Caco-2 (cell line): ENCODE data around the gene C4orf36. TPM values are rescaled to one million over a fixed set of nuclear protein-coding genes. Genes with fewer than 3 reads are reported as not detected.

ENCODE experiments used
- BruUV-seq: library from RNA; stranded (reverse); fragments of 400-500 nt; replicated peaks from 2 replicates; lab custom pipeline; 2021; lab: Mats Ljungman, UMichigan
- CTCF ChIA-PET: fragments of 300-600 bp; sonication (Branson Sonifier 250); formaldehyde crosslinking; loops from one replicate; lab custom pipeline; 2022; ENCODE audit warnings: antibody characterized with exemption; lab: Charles Lee
- POLR2A ChIA-PET: fragments of 300-600 bp; sonication (Branson Sonifier 250); formaldehyde crosslinking; loops from one replicate; lab custom pipeline; 2022; ENCODE audit warnings: antibody characterized with exemption; lab: Charles Lee
- DNase-seq, 2 experiments: peaks; one replicate each; pipeline versions ENCODE4 v3.0.0 to v3.0.0-alpha.2; 2020 to 2022
- H3K27me3 ChIP-seq: replicated peaks from 2 replicates; pipeline ENCODE4 v1.6.0; 2011; ENCODE audit warnings: low read length; ENCODE audit not compliant: control insufficient read depth, insufficient read depth
- H3K36me3 ChIP-seq: 2 replicates; pipeline ENCODE4 v1.5.1; 2011; ENCODE audit warnings: low read length; ENCODE audit not compliant: control insufficient read depth, insufficient read depth
- H3K4me1 ChIP-seq: fragments of 250-450 bp; sonication (Bioruptor Pico); 2 replicates; pipeline ENCODE4 v1.5.1; 2020; ENCODE audit warnings: mild to moderate bottlenecking
- H3K4me3 ChIP-seq: 2 replicates; pipeline ENCODE4 v1.5.1; 2011; ENCODE audit warnings: low read depth, mild to moderate bottlenecking, control low read depth, low read length
- H3K9me3 ChIP-seq: fragments of 250-450 bp; sonication (Bioruptor Pico); 2 replicates; pipeline ENCODE4 v1.5.1; 2020; ENCODE audit warnings: mild to moderate bottlenecking, moderate library complexity
- H3K27ac Mint-ChIP-seq: one replicate; pipeline ENCODE4 v1.8.0; 2022; ENCODE audit warnings: mixed read lengths; ENCODE audit not compliant: unreplicated experiment
- H3K27me3 Mint-ChIP-seq: one replicate; pipeline ENCODE4 v1.8.0; 2022; ENCODE audit warnings: mixed read lengths; ENCODE audit not compliant: insufficient read depth, unreplicated experiment
- H3K36me3 Mint-ChIP-seq: one replicate; pipeline ENCODE4 v1.8.0; 2022; ENCODE audit warnings: mild to moderate bottlenecking, mixed read lengths; ENCODE audit not compliant: insufficient read depth, unreplicated experiment
- H3K4me1 Mint-ChIP-seq: one replicate; pipeline ENCODE4 v1.8.0; 2022; ENCODE audit warnings: low read depth, mixed read lengths; ENCODE audit not compliant: unreplicated experiment
- H3K4me3 Mint-ChIP-seq: one replicate; pipeline ENCODE4 v1.8.0; 2022; ENCODE audit warnings: mild to moderate bottlenecking, moderate library complexity, mixed read lengths; ENCODE audit not compliant: unreplicated experiment
- H3K9me3 Mint-ChIP-seq: one replicate; pipeline ENCODE4 v1.8.0; 2022; ENCODE audit warnings: mixed read lengths; ENCODE audit not compliant: unreplicated experiment
- intact Hi-C: fragments of 100-400 bp; cut with micrococcal nuclease; formaldehyde crosslinking; loops from one replicate; pipeline ENCODE4 v1.10.0; 2022; ENCODE audit not compliant: unreplicated experiment
- total RNA-seq: library from RNA; stranded (reverse); gene quantifications from 2 replicates; pipeline ENCODE4 v1.2.3, GENCODE V29; 2022
- TF ChIP-seq, protein P1 (sequence below), 2 experiments: fragments of 200-600 bp in 1 of 2; IDR thresholded peaks; 1 replicate in 1 of 2; 2 replicates in 1 of 2; pipeline versions ENCODE4 v1.5.1 to v1.8.0; 2011 to 2022; ENCODE audit warnings: antibody characterized with exemption in 1 of 2, control low read depth in 1 of 2, inconsistent platforms in 1 of 2, low read depth in 1 of 2, low read length in 1 of 2, mild to moderate bottlenecking in 1 of 2, moderate library complexity in 1 of 2; ENCODE audit not compliant: insufficient read depth in 1 of 2, severe bottlenecking in 1 of 2, unreplicated experiment in 1 of 2

C4orf36 gene
- total RNA-seq, 1 experiment from 2014 or later: 2.2 TPM

- no peaks in the 10 kb centered on the region for H3K9me3 ChIP-seq
- no peak for DNase-seq
- Mint-ChIP-seq H3K4me1 (no peaks in the 10 kb centered on the region), H3K9me3 (no peaks in the 10 kb centered on the region), H3K27me3 (no peaks in the 10 kb centered on the region), H3K4me3 (no peak overlapping the region), H3K36me3 (no peaks in the 10 kb centered on the region), H3K27ac (no peak overlapping the region)
- CTCF ChIA-PET: interaction anchor here (1.3 kb wide), 1 partner anchor 373 kb away, joined by 4 read pairs; no protein-coding TSS in a partner anchor
- no peak overlapping the region for H3K4me3 ChIP-seq
- TF ChIP-seq, protein P1, sequence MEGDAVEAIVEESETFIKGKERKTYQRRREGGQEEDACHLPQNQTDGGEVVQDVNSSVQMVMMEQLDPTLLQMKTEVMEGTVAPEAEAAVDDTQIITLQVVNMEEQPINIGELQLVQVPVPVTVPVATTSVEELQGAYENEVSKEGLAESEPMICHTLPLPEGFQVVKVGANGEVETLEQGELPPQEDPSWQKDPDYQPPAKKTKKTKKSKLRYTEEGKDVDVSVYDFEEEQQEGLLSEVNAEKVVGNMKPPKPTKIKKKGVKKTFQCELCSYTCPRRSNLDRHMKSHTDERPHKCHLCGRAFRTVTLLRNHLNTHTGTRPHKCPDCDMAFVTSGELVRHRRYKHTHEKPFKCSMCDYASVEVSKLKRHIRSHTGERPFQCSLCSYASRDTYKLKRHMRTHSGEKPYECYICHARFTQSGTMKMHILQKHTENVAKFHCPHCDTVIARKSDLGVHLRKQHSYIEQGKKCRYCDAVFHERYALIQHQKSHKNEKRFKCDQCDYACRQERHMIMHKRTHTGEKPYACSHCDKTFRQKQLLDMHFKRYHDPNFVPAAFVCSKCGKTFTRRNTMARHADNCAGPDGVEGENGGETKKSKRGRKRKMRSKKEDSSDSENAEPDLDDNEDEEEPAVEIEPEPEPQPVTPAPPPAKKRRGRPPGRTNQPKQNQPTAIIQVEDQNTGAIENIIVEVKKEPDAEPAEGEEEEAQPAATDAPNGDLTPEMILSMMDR (IDR thresholded peaks at IDR 0.05; ENCODE audit: insufficient read depth in 1 of 2, low read depth in 1 of 2, low read length in 1 of 2, severe bottlenecking in 1 of 2, unreplicated experiment in 1 of 2): no peak
- no peaks in the 10 kb centered on the region for H3K4me1 ChIP-seq
- POLR2A ChIA-PET: no interaction called here
- no peaks in the 10 kb centered on the region for H3K36me3 ChIP-seq
- H3K27me3 ChIP-seq: no peaks in the 10 kb centered on the region
- intact Hi-C loops: no loop called here
- BruUV-seq: no TSS peak
These were observed 20.1 kb downstream of the C4orf36 start for GRCh38 chr4:86872135-86872534.

- no peaks in the 10 kb centered on the region for H3K4me1 Mint-ChIP-seq
- TF ChIP-seq, protein P1 (IDR thresholded peaks at IDR 0.05; ENCODE audit: insufficient read depth in 1 of 2, low read depth in 1 of 2, low read length in 1 of 2, severe bottlenecking in 1 of 2, unreplicated experiment in 1 of 2): no peak
- no peaks in the 10 kb centered on the region for H3K27me3 ChIP-seq
- no peaks in the 10 kb centered on the region for H3K4me1 ChIP-seq
- no TSS peak for BruUV-seq
- no peaks in the 10 kb centered on the region for H3K36me3 ChIP-seq
- intact Hi-C loops: no loop called here
- ChIA-PET POLR2A (no interaction called here), CTCF (no interaction called here)
- H3K4me3 Mint-ChIP-seq: no peak overlapping the region
- no peaks in the 10 kb centered on the region for H3K27me3 Mint-ChIP-seq
- no peak for DNase-seq
- H3K9me3 ChIP-seq: no peaks in the 10 kb centered on the region
- H3K4me3 ChIP-seq: no peak overlapping the region
- no peaks in the 10 kb centered on the region for H3K36me3 Mint-ChIP-seq
- no peaks in the 10 kb centered on the region for H3K9me3 Mint-ChIP-seq
- H3K27ac Mint-ChIP-seq: no peak overlapping the region
These were observed 21.7 kb downstream of the C4orf36 start for GRCh38 chr4:86870442-86871069.

- Histone ChIP-seq H3K27me3 (no peaks in the 10 kb centered on the region), H3K4me3 (no peak overlapping the region), H3K4me1 (peaks cover 10% of the 10 kb centered on the region), H3K36me3 (no peaks in the 10 kb centered on the region), H3K9me3 (no peaks in the 10 kb centered on the region)
- ChIA-PET CTCF (no interaction called here), POLR2A (no interaction called here)
- Mint-ChIP-seq H3K27ac (no peak overlapping the region), H3K4me1 (peaks cover 7% of the 10 kb centered on the region), H3K27me3 (no peaks in the 10 kb centered on the region), H3K36me3 (no peaks in the 10 kb centered on the region), H3K4me3 (no peak overlapping the region), H3K9me3 (no peaks in the 10 kb centered on the region)
- no TSS peak for BruUV-seq
- intact Hi-C loops: loop anchor here (5.0 kb wide), 1 partner anchor 35 kb away; the partner anchor contains the start of gene C4orf36
- TF ChIP-seq, protein P1 (IDR thresholded peaks at IDR 0.05; ENCODE audit: insufficient read depth in 1 of 2, low read depth in 1 of 2, low read length in 1 of 2, severe bottlenecking in 1 of 2, unreplicated experiment in 1 of 2): no peak
- DNase-seq: no peak
These were observed 34.7 kb downstream of the C4orf36 start for GRCh38 chr4:86857341-86858052.
